HCT116 (cell line): ENCODE results near the gene SUN2. TPM values are rescaled to one million over a fixed set of nuclear protein-coding genes. Genes with fewer than 3 reads are reported as not detected.
A peak's percentile ranks its signal among the peaks of the same experiment; 100 is the strongest.

ENCODE experiments used
- ATAC-seq: fragments of 200-7000 bp; cut with Tn5 transposase; 2 replicates; pipeline ENCODE4 v1.9.1; 2020; ENCODE audit warnings: mild to moderate bottlenecking, moderate library complexity
- BruUV-seq: library from RNA; stranded (reverse); fragments of 400-500 nt; replicated peaks from 2 replicates; lab custom pipeline; 2021; lab: Mats Ljungman, UMichigan
- CTCF ChIA-PET: fragments of 300-600 bp; sonication (Branson Sonifier 250); formaldehyde crosslinking; loops from one replicate; lab custom pipeline; 2021; ENCODE audit warnings: antibody characterized with exemption; lab: Charles Lee
- POLR2A ChIA-PET: fragments of 300-600, 350-600 bp; sonication (Branson Sonifier 250); formaldehyde crosslinking; loops from one replicate; lab custom pipeline; 2021; ENCODE audit warnings: antibody characterized with exemption; lab: Charles Lee
- RAD21 ChIA-PET, 2 experiments: fragments of 300-600 bp; sonication (Branson Sonifier 250); formaldehyde crosslinking; loops; one replicate each; lab custom pipeline; 2023; ENCODE audit warnings: low total read pairs in 2 of 2; ENCODE audit not compliant: uncharacterized antibody in 2 of 2, unreplicated experiment in 2 of 2, low non-redundant PET in 1 of 2; lab: Charles Lee
- DNase-seq: peaks from one replicate; pipeline ENCODE4 v3.0.0-alpha.2; 2010; ENCODE audit warnings: low read depth, low spot score
- H2AFZ ChIP-seq: fragments of 200-600 bp; shearing (Covaris generic), sonication (generic); 2 replicates; pipeline ENCODE4 v1.6.1; 2017; ENCODE audit warnings: low read depth, mixed run types, mixed read lengths, antibody characterized with exemption, low read length; ENCODE audit not compliant: poor library complexity, severe bottlenecking
- H3K27ac ChIP-seq: 2 replicates; pipeline ENCODE4 v1.5.1; 2012; ENCODE audit warnings: low read depth, low read length
- H3K27me3 ChIP-seq: fragments of 200-600 bp; sonication (generic); 2 replicates; pipeline ENCODE4 v1.6.1; 2016; ENCODE audit warnings: mixed run types, low read length, mixed read lengths; ENCODE audit not compliant: insufficient read depth
- H3K36me3 ChIP-seq, 2 experiments: fragments of 200-500 bp in 1 of 2; fragments of 200-600 bp in 1 of 2; sonication (Bioruptor generic) in 1 of 2; sonication (generic) in 1 of 2; 2 replicates each; pipeline versions ENCODE4 v1.5.1 to v1.6.1; 2014 to 2016; ENCODE audit warnings: low read length in 2 of 2, inconsistent platforms in 1 of 2, mixed read lengths in 1 of 2, mixed run types in 1 of 2; ENCODE audit not compliant: insufficient read depth in 2 of 2, control insufficient read depth in 1 of 2
- H3K4me1 ChIP-seq, 2 experiments: fragments of 200-600 bp in 1 of 2; sonication (generic) in 1 of 2; 2 replicates each; pipeline versions ENCODE4 v1.5.1 to v1.6.1; 2012 to 2017; ENCODE audit warnings: low read length in 2 of 2, inconsistent platforms in 1 of 2, mild to moderate bottlenecking in 1 of 2, mixed read lengths in 1 of 2, mixed run types in 1 of 2, moderate library complexity in 1 of 2; ENCODE audit not compliant: insufficient read depth in 2 of 2, control insufficient read depth in 1 of 2
- H3K4me2 ChIP-seq: fragments of 200-600 bp; sonication (generic); 2 replicates; pipeline ENCODE4 v1.6.1; 2017; ENCODE audit warnings: mixed run types, low read length, mixed read lengths
- H3K4me3 ChIP-seq, 2 experiments: fragments of 200-600 bp in 1 of 2; sonication (generic) in 1 of 2; replicated peaks in 1 of 2; 2 replicates each; pipeline ENCODE4 v1.5.1; 2011 to 2016; ENCODE audit warnings: low read length in 2 of 2, control low read depth in 1 of 2, low read depth in 1 of 2, mild to moderate bottlenecking in 1 of 2, mixed read lengths in 1 of 2, mixed run types in 1 of 2
- H3K79me2 ChIP-seq: fragments of 200-600 bp; sonication (generic); 2 replicates; pipeline ENCODE4 v1.6.1; 2017; ENCODE audit warnings: mild to moderate bottlenecking, mixed run types, low read length, moderate library complexity, mixed read lengths; ENCODE audit not compliant: insufficient read depth
- H3K9ac ChIP-seq: fragments of 200-600 bp; sonication (generic); 2 replicates; pipeline ENCODE4 v1.6.1; 2016; ENCODE audit warnings: low read length, mixed read lengths
- H3K9me2 ChIP-seq: fragments of 200-600 bp; sonication (generic), shearing (Covaris generic); 2 replicates; pipeline ENCODE4 v1.6.1; 2017; ENCODE audit warnings: mixed run types, mild to moderate bottlenecking, moderate library complexity; ENCODE audit not compliant: insufficient read depth
- H3K9me3 ChIP-seq, 2 experiments: fragments of 200-500 bp in 1 of 2; fragments of 200-600 bp in 1 of 2; sonication (Bioruptor generic) in 1 of 2; sonication (generic) in 1 of 2; 2 replicates each; pipeline ENCODE4 v1.6.1; 2014 to 2017; ENCODE audit warnings: low read length in 2 of 2, mixed read lengths in 2 of 2, inconsistent platforms in 1 of 2, low read depth in 1 of 2, mild to moderate bottlenecking in 1 of 2, mixed run types in 1 of 2, moderate library complexity in 1 of 2; ENCODE audit not compliant: control insufficient read depth in 1 of 2, insufficient read depth in 1 of 2
- H4K20me1 ChIP-seq: fragments of 200-600 bp; sonication (generic), shearing (Covaris generic); 2 replicates; pipeline ENCODE4 v1.6.1; 2017; ENCODE audit warnings: mixed run types, mild to moderate bottlenecking, moderate library complexity; ENCODE audit not compliant: insufficient read depth
- EGR1 ChIP-seq: IDR thresholded peaks from 2 replicates; pipeline ENCODE4 v1.6.1; 2012; ENCODE audit warnings: low read depth
- EZH2phosphoT487 ChIP-seq: fragments of 200-600 bp; IDR thresholded peaks from 2 replicates; pipeline ENCODE4 v1.6.1; 2018; ENCODE audit warnings: antibody characterized with exemption, borderline replicate concordance
- FOSL1 ChIP-seq: IDR thresholded peaks from 2 replicates; pipeline ENCODE4 v1.6.1; 2012; ENCODE audit warnings: low read depth
- JUND ChIP-seq: IDR thresholded peaks from 2 replicates; pipeline ENCODE4 v1.6.1; 2012
- POLR2AphosphoS5 ChIP-seq: IDR thresholded peaks from 2 replicates; pipeline ENCODE4 v1.6.1; 2011; ENCODE audit warnings: mild to moderate bottlenecking, low read depth, low read length, moderate library complexity
- RAD21 ChIP-seq: IDR thresholded peaks from 2 replicates; pipeline ENCODE4 v1.6.1; 2012; ENCODE audit warnings: low read depth, mild to moderate bottlenecking
- SRF ChIP-seq: IDR thresholded peaks from 2 replicates; pipeline ENCODE4 v1.6.1; 2012; ENCODE audit warnings: low read depth
- YY1 ChIP-seq: IDR thresholded peaks from 2 replicates; pipeline ENCODE4 v1.6.1; 2011; ENCODE audit warnings: low read length, low read depth, moderate library complexity, mild to moderate bottlenecking; ENCODE audit not compliant: insufficient replicate concordance; ENCODE audit errors: extremely low read depth
- ZFX ChIP-seq: fragments of 450-650 bp; IDR thresholded peaks from 2 replicates; pipeline ENCODE4 v1.6.1; 2017
- intact Hi-C: fragments of 100-400 bp; cut with micrococcal nuclease; formaldehyde crosslinking; loops from 2 replicates; pipeline ENCODE4 v1.10.0; 2022
- total RNA-seq: library from RNA; stranded (reverse); gene quantifications from one replicate; pipeline ENCODE4 v1.2.1, GENCODE V29; 2021; ENCODE audit not compliant: unreplicated experiment
- TF ChIP-seq, protein P1 (sequence below): IDR thresholded peaks from 2 replicates; pipeline ENCODE4 v1.6.1; 2012; ENCODE audit warnings: low read depth

SUN2 gene
- total RNA-seq, 1 experiment from 2014 or later: 71.6 TPM

DNA sequence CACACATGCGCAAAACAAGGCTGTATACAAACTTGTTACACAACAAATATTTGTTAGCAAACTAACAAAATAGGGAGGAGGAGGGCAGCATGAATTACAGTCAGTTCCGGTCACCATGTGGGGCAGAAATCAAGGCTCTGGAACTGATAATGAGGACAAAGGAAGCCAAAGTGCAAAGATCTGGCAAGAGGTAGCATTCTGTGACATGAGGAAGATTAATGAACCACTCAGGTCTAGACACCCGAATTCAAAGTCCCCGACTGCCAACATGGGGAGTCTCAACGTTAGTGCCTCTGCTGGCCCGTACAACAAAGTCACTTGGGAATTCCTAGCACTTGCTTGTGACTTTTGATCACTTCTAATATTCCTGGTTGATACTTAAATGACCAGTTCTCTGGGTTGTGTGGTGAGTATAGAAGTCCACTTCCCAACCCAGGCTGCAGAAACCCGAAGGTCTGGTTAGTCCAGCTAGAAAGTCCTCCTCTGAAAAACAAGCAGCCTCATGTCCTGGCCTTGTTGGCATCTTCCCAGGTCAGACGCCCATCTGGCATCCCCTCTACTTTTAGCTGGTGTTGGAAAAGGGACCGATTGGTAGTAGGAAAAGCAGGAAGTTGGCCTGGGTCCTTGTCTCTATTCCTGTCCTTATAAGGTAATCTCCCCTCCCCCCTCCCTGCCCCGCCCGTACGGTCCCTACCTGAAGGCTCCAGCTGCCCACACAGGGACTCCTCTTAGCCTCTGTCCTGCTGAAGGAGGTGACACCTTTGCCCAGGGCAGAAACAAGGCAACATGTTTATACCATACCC, 1.6 kb downstream of the SUN2 start:
- peak overlapping the region; percentile 70 to 79 for H3K4me3 ChIP-seq
- no peaks in the 10 kb centered on the region for H3K9me2 ChIP-seq
- H3K36me3 ChIP-seq: peaks cover 0 to 21% of the 10 kb centered on the region in 2 experiments; a peak in 2 of 4 replicates
- H2AFZ ChIP-seq: no peak overlapping the region
- H3K27ac ChIP-seq: peak overlapping the region; percentile 99; the same call in 1 of the 2 replicates
- ATAC-seq: peak; percentile 23; the same call in 1 of the 2 replicates
- H3K27me3 ChIP-seq: no peaks in the 10 kb centered on the region
- H3K79me2 ChIP-seq: peaks cover 16% of the 10 kb centered on the region
- intact Hi-C loops: no loop called here
- ChIA-PET CTCF (interaction anchor here (1.0 to 1.5 kb wide), 2 partner anchors 14 to 29 kb away, joined by 3 to 7 read pairs; no protein-coding TSS in a partner anchor), RAD21 (no interaction called here), POLR2A (interaction anchor here (0.6 to 1.6 kb wide), 3 partner anchors 10 to 248 kb away, joined by 3 to 6 read pairs (median 4); partner anchors contain the start of gene GTPBP1)
- no peaks in the 10 kb centered on the region for H4K20me1 ChIP-seq
- no peak for DNase-seq
- H3K4me2 ChIP-seq: peak overlapping the region; percentile 98
- TSS peak; percentile 55 for BruUV-seq
- peak overlapping the region; percentile 87 for H3K9ac ChIP-seq
- no peaks in the 10 kb centered on the region for H3K9me3 ChIP-seq
- peaks cover 14 to 37% of the 10 kb centered on the region in 2 experiments; a peak in 3 of 4 replicates for H3K4me1 ChIP-seq
- TF ChIP-seq JUND: no peak
- TF ChIP-seq POLR2AphosphoS5: peak; percentile 22; the same call in 1 of the 2 replicates
- no peak for TF ChIP-seq RAD21
- peak; percentile 97 for TF ChIP-seq SRF
- TF ChIP-seq FOSL1: no peak
- TF ChIP-seq ZFX: no peak

DNA sequence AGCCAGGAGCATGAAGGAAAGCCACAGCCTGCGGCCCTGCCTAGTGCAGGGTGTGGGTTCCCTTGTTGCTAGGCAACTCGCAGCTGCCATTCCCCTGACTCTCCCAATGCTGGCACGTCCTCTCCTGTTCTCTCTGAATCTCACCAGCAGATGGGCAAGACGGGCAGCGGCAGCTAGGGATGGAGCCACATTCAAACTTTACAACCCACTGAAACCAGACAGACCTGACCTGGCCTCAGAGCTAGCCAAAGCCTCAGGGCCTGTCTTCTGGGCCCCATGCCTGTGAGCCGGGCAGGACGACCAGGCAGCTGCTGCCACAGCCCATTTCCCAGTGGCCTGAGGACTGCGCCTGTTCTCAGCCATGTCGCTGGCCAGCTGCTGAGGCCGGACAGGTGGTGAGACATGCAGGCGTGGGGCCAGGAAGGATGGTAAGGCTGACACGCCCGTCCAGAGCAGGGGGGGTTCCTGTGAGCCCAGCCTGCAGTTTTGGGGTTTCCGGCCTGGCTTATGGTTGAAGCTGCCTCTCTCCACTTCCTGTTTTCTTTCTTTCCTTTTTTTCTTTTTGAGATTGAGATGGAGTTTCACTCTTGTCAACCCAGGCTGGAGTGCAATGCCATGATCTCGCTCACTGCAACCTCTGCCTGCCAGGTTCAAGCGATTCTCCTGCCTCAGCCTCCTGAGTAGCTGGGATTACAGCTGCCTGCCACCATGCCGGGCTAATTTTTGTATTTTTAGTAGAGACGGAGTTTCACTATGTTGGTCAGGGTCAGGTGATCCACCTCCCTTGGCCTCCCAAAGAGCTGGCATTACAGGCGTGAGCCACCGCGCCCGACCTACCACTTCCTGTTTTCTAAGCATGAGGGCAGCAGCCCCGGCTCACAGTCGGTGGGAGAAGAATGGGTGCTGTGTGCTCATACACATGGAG, 4.1 kb downstream of the SUN2 start:
- Histone ChIP-seq H2AFZ (no peak overlapping the region), H3K27me3 (no peaks in the 10 kb centered on the region), H3K9me3 (no peaks in the 10 kb centered on the region), H3K36me3 (peaks cover 5 to 26% of the 10 kb centered on the region in 2 experiments; a peak in 2 of 4 replicates), H3K4me1 (peaks cover 10 to 25% of the 10 kb centered on the region in 2 experiments; a peak in 3 of 4 replicates), H3K4me2 (no peak overlapping the region), H4K20me1 (no peaks in the 10 kb centered on the region), H3K4me3 (no peak overlapping the region), H3K27ac (no peak overlapping the region), H3K9me2 (no peaks in the 10 kb centered on the region), H3K9ac (no peak overlapping the region), H3K79me2 (peaks cover 16% of the 10 kb centered on the region)
- ChIA-PET CTCF (no interaction called here), RAD21 (no interaction called here), POLR2A (no interaction called here)
- intact Hi-C loops: no loop called here
- DNase-seq (no peak), ATAC-seq (no peak)
- no TSS peak for BruUV-seq
- no peak for TF ChIP-seq YY1
- TF ChIP-seq EZH2phosphoT487: no peak
- no peak for TF ChIP-seq EGR1
- TF ChIP-seq, protein P1, sequence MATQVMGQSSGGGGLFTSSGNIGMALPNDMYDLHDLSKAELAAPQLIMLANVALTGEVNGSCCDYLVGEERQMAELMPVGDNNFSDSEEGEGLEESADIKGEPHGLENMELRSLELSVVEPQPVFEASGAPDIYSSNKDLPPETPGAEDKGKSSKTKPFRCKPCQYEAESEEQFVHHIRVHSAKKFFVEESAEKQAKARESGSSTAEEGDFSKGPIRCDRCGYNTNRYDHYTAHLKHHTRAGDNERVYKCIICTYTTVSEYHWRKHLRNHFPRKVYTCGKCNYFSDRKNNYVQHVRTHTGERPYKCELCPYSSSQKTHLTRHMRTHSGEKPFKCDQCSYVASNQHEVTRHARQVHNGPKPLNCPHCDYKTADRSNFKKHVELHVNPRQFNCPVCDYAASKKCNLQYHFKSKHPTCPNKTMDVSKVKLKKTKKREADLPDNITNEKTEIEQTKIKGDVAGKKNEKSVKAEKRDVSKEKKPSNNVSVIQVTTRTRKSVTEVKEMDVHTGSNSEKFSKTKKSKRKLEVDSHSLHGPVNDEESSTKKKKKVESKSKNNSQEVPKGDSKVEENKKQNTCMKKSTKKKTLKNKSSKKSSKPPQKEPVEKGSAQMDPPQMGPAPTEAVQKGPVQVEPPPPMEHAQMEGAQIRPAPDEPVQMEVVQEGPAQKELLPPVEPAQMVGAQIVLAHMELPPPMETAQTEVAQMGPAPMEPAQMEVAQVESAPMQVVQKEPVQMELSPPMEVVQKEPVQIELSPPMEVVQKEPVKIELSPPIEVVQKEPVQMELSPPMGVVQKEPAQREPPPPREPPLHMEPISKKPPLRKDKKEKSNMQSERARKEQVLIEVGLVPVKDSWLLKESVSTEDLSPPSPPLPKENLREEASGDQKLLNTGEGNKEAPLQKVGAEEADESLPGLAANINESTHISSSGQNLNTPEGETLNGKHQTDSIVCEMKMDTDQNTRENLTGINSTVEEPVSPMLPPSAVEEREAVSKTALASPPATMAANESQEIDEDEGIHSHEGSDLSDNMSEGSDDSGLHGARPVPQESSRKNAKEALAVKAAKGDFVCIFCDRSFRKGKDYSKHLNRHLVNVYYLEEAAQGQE: no peak
- no peak for TF ChIP-seq JUND
